Retina (tissue), 1 donor: ENCODE results near the gene NFKB1.

ENCODE experiments used
- DNase-seq: peaks from one replicate; pipeline ENCODE4 v3.0.0-alpha.2; 2016

Gene NFKB1

GRCh38 chr4:102572452-102572851, 71.3 kb downstream of the NFKB1 start:
- no peak for DNase-seq

DNA sequence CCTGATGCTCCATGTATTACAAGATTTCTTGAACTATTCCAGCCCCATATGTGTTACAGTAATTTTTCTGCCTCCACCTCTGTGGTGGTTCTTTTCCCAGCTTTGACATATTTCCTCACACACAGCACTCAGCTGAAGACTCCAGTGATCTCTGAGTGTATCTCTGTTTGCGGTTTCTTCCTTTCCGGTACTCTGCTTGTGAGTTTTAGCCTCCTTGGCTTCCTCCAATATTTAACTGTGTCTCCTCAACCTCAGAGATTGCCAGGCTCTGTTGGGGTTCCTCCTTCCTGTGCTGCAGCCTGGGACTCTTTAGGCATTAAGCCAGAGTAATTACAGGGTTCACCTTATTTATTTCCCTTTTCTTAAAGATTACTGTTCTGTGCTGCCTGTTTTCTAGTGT, 73.2 kb downstream of the NFKB1 start:
- no peak for DNase-seq

DNA sequence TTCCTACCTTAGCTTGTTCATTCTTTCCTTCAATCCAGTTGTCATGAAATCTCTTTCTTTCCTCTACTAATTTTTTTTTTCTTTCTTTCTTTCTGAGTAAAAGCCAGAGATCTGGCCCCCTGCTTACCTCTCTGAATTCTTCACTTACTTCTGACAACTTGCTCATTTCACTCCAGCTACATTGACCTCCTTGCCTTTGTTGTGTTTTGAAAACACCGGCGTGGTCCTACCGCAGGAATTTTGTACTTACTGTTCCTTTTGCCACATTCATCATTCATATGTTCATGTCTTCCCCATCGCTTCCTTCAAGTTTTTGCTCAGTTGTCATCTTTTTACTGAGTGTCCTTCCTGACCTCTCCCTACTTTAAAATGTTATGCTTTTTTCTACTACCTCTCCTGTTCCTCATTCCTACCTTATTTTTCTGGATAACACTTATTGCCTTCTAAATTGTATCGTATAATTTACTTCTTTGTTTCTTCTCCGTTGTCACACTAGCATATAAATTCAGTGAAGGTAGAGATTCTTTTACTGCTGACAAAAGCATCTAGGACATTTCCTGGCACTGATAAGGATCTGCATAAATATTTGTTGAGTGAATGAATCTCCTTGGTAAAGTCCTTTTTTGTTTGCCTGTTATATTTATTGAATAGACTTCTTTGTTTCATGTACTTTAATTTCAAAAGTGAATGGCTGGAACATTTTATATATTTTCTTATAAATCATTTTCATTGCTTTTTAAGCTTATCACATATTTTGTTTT, 74.4 kb downstream of the NFKB1 start:
- no peak for DNase-seq

DNA sequence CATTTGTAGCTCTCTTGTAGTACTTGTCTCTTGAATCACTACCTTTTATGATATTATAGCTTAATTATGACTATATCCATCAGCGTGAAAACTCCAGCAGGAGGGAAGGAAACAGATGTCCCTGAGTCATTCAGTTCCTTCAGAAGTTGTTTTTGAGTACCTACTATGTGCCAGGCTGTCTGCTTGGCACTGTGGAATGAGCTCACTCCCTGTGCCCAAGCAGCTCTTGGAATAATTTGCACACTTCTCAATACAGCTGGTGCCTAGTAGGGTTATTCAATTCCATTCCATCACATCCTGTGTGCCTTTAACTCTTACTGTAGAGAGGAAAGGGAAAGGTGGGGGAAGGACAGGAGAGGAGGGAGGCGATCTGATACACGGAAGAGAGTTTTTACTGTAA, 77.1 kb downstream of the NFKB1 start:
- no peak for DNase-seq

DNA sequence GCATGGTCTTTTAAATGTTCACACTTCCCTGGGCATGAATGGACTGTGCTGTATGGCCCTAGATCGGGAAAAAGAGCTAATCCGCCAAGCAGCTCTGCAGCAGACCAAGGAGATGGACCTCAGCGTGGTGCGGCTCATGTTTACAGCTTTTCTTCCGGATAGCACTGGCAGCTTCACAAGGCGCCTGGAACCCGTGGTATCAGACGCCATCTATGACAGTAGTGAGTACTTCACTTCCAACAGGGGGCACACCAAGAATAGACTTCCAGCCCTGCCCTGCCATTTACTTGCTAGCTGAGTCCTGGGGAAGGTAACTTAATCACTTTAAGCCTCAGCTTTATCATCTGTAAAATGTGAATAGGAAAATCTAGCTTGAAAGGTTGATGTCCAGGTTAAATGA, 77.7 kb downstream of the NFKB1 start:
- DNase-seq: no peak

DNA sequence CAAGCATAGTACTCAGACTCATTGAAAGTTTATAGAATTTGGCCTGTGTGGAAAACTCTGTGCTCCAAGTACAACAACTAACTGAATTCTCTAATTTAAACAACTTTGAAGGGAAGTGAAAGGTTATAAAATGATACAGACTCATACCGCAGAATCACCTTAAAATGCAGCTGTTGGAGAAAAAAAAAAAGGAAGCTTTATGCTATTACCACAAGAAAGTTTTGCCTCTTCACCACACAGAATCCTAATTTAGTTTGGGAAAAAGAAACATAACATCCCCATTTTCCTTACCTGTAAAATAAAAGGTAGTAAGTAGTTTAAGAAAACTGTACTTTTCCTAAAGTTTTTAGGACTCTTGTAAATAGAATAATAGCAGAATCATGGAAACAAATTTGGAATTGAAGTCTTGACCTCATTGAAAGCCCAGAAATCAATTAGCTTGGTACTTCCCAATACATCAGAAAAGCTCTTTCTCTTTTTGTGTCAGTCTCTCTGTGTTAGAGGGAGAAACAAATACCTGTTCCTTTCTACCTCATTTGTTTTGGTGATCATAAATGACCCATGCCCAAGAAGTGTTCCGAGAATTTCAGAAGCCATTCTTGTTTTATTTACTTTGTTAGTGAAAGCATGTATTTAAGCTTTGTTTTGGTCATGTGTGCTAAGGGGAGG, 78.8 kb downstream of the NFKB1 start:
- no peak for DNase-seq

DNA sequence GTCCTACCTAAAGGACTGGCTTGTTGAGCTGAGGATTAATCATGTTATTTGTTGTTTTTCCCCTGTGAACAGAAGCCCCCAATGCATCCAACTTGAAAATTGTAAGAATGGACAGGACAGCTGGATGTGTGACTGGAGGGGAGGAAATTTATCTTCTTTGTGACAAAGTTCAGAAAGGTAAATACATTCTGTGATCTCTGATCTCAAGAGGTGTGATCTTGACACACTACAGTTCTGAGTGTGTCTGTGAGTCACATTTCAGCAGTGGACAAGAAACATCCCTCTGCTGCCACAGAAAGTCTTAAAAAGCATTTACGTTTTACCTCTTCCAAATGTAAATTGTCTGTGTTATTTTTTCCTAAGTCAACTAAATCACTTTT, 79.3 kb downstream of the NFKB1 start:
- DNase-seq: no peak

- no peak for DNase-seq
These were observed 82.9 kb downstream of the NFKB1 start for GRCh38 chr4:102584091-102584490.

DNA sequence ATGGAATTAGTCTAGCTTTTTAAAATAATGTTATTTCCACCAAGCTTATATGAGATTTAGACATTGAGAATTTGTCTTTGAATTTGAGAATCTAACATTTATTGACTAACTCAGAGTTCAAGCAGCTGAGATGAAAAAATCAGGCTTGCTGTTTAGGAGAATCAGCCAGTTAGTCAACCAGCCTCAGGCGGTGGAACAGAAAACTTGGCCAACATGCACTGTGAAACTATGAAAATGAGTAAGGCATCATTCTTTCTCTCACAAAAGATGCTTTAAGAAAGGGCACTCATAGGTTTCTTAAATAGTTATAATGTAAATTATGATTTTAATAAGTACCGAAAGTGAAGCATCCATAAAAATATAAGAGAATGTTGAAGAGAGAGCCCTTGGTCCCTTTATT, 84.2 kb downstream of the NFKB1 start:
- no peak for DNase-seq

- no peak for DNase-seq
These were observed 85.0 kb downstream of the NFKB1 start for GRCh38 chr4:102586002-102586643.

- no peak for DNase-seq
These were observed 85.5 kb downstream of the NFKB1 start for GRCh38 chr4:102586644-102587021.

DNA sequence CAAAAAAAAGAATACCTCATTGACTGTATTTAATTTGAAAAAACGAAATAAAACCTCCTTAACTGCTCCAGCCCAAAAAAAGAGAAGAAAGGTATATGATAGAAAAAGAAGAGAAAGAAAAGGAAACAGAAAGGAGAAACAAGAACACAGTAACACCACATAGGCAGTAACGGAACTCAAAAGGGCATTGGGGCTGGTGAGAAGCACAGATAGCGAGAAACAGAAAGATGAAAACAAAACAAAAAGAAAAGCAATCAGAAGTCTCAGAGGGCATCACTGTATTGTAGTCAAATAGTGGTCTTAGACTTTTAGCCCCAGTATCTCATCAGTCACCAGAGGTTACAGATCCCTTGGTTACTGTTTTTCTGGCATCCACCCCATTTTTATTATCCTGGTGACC, 88.6 kb downstream of the NFKB1 start:
- DNase-seq: no peak

GRCh38 chr4:102592256-102592655, 91.1 kb downstream of the NFKB1 start:
- DNase-seq: no peak

GRCh38 chr4:102593147-102593546, 92.0 kb downstream of the NFKB1 start:
- DNase-seq: no peak

- DNase-seq: no peak
These were observed 92.8 kb downstream of the NFKB1 start for GRCh38 chr4:102594000-102594399.

- DNase-seq: no peak
These were observed 95.4 kb downstream of the NFKB1 start for GRCh38 chr4:102596532-102596931.

GRCh38 chr4:102598086-102598761, 97.1 kb downstream of the NFKB1 start:
- no peak for DNase-seq

DNA sequence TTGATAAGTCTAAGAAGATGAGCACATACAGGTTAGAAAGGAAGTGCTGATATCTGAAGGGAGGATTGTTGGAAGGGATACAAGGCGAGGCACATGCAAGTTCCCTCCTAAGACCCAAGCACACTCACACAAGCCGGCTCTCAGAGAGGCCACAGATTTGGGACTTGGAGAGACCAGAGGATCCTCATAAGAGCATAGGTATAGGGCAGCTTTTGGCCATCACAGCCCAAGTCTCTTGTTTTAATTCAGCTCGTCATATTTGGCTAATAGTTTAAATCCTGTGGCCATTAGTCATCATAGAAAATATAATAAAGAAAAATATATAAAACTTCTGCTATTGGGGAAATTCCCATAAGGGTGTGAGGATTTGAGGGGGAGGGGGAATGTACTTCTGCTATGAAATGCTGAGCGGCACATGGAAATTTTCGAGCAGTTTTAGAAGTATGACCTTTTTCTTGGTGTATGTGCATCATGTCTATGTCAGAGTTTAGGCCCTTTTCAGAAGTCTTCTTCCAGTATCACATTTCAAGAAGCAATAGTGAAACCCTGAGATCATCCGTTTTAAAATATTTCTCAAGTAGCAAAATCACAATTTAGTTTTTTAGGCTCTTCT, 97.7 kb downstream of the NFKB1 start:
- DNase-seq: no peak

GRCh38 chr4:102599455-102599854, 98.3 kb downstream of the NFKB1 start:
- no peak for DNase-seq

DNA sequence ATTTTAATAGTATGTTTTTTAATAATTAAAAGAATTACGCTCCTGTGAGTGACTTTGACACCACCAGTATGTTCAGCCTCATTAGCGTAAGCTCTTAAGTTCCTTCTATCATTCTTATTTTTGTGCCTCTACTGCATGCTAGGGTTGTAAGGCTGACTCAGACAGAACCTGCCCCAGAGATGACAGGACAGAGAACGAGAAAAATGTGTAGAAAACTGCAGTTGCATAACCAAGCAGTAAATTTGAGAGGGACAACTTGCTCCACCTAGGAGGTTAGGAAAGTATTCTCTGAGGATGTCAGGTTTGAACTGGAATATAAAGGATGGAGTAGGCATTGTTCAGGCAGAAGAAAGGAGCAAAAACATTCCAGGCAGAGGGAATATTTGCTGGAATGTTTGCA, 98.7 kb downstream of the NFKB1 start:
- no peak for DNase-seq

DNA sequence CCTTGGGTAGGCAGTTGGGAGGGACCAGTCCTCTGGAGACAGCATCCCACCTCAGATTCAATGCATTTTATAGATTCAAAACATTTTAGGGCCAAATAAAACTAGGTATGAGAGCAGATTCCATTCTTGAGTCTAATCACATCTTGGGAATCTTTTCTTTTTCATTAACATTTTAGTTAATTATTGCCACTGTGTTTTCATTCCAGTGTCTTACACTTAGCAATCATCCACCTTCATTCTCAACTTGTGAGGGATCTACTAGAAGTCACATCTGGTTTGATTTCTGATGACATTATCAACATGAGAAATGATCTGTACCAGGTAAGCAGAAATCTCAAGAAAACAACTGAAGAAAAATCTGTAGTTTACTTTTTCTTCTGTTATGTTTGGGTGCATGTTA, 99.5 kb downstream of the NFKB1 start:
- DNase-seq: no peak

- DNase-seq: no peak
These were observed 100.5 kb downstream of the NFKB1 start for GRCh38 chr4:102601586-102602227.
